K562 (cell line): Measurements from ENCODE around the gene ABLIM2.

Experiments used
- EHMT2 ChIP-seq: fragments of 450-650 bp; IDR thresholded peaks from 2 replicates; pipeline ENCODE4 v1.6.1; 2018; ENCODE audit warnings: antibody characterized with exemption
- ELK3 ChIP-seq: fragments of 450-650 bp; formaldehyde crosslinking; IDR thresholded peaks from 2 replicates; pipeline ENCODE4 v1.4.0; 2020; ENCODE audit warnings: mild to moderate bottlenecking
- FOXP1 ChIP-seq: sonication (generic); formaldehyde crosslinking; IDR thresholded peaks from 2 replicates; pipeline ENCODE4 v1.8.0; 2022; ENCODE audit warnings: mild to moderate bottlenecking, missing genetic modification reagents
- ILK ChIP-seq: fragments of 450-650 bp; IDR thresholded peaks from 2 replicates; pipeline ENCODE4 v1.6.1; 2016; ENCODE audit warnings: missing genetic modification characterization, low read depth, mild to moderate bottlenecking, missing compliant biosample characterization, moderate library complexity, borderline replicate concordance
- MTF1 ChIP-seq: fragments of 250-450 bp; sonication (Bioruptor Pico); IDR thresholded peaks from 2 replicates; pipeline ENCODE4 v1.9.0; 2021; ENCODE audit warnings: moderate library complexity, mild to moderate bottlenecking, inconsistent platforms, borderline replicate concordance
- TAF7 ChIP-seq: fragments of 450-650 bp; IDR thresholded peaks from 2 replicates; pipeline ENCODE4 v1.6.1; 2016; ENCODE audit warnings: missing genetic modification characterization, missing compliant biosample characterization

GRCh38 chr4:8106451-8107025 lies 52.1 kb downstream of the ABLIM2 start:
- TF ChIP-seq ELK3 = no peak
- TF ChIP-seq FOXP1 (CRISPR knock-in tag) = no peak
- TF ChIP-seq ILK (tag) = no peak
- no peak for TF ChIP-seq TAF7 (tag)
- no peak for TF ChIP-seq MTF1 (CRISPR knock-in tag)
- TF ChIP-seq EHMT2 = no peak
